HepG2 (cell line): ENCODE measurements around the gene WNK2.

ENCODE experiments used
- ATF2 ChIP-seq: sonication (generic); formaldehyde crosslinking; IDR thresholded peaks from 2 replicates; pipeline ENCODE4 v1.4.0; 2020; ENCODE audit warnings: missing genetic modification reagents
- GTF2F1 ChIP-seq: fragments of 150-350 bp; IDR thresholded peaks from 2 replicates; pipeline ENCODE4 v1.6.1; 2014; ENCODE audit warnings: low read length
- HMG20A ChIP-seq: IDR thresholded peaks from 2 replicates; pipeline ENCODE4 v1.6.1; 2016; ENCODE audit warnings: borderline replicate concordance
- JUND ChIP-seq: sonication (generic); formaldehyde crosslinking; IDR thresholded peaks from 2 replicates; pipeline ENCODE4 v1.8.0; 2022; ENCODE audit warnings: mild to moderate bottlenecking, missing genetic modification reagents
- NONO ChIP-seq, 2 experiments: fragments of 450-650 bp in 1 of 2; sonication (generic) in 1 of 2; formaldehyde crosslinking in 1 of 2; IDR thresholded peaks in 1 of 2; conservative IDR thresholded peaks in 1 of 2; 2 replicates each; pipeline versions ENCODE4 v1.6.1 to v1.8.0; 2017 to 2022; ENCODE audit warnings: mild to moderate bottlenecking in 1 of 2, missing genetic modification reagents in 1 of 2, moderate library complexity in 1 of 2
- PITX1 ChIP-seq: sonication (generic); formaldehyde crosslinking; IDR thresholded peaks from 2 replicates; pipeline ENCODE4 v1.5.1; 2020; ENCODE audit warnings: mild to moderate bottlenecking, missing genetic modification reagents
- POLR2A ChIP-seq, 2 experiments: IDR thresholded peaks; 2 replicates each; pipeline ENCODE4 v1.6.1; 2011; ENCODE audit warnings: low read depth in 2 of 2, low read length in 2 of 2, mild to moderate bottlenecking in 1 of 2, moderate library complexity in 1 of 2; ENCODE audit not compliant: insufficient read depth in 1 of 2
- POLR2AphosphoS5 ChIP-seq: IDR thresholded peaks from 2 replicates; pipeline ENCODE4 v1.6.1; 2012; ENCODE audit warnings: low read depth, low read length
- STAT5B ChIP-seq: sonication (generic); formaldehyde crosslinking; IDR thresholded peaks from 2 replicates; pipeline ENCODE4 v1.4.0; 2020; ENCODE audit warnings: missing genetic modification reagents
- ZBTB7B ChIP-seq: sonication (generic); formaldehyde crosslinking; IDR thresholded peaks from 2 replicates; pipeline ENCODE4 v1.4.0; 2020; ENCODE audit warnings: missing genetic modification reagents
- TF ChIP-seq, protein P1 (sequence below): sonication (generic); formaldehyde crosslinking; conservative IDR thresholded peaks from 2 replicates; pipeline ENCODE4 v1.5.0; 2020; ENCODE audit warnings: missing genetic modification reagents
- TF ChIP-seq, protein P2 (sequence below): sonication (generic); formaldehyde crosslinking; IDR thresholded peaks from 2 replicates; pipeline ENCODE4 v1.5.0; 2020; ENCODE audit warnings: mild to moderate bottlenecking, missing genetic modification reagents, moderate library complexity
- TF ChIP-seq, protein P3 (sequence below): sonication (generic); formaldehyde crosslinking; IDR thresholded peaks from 2 replicates; pipeline ENCODE4 v1.8.0; 2022; ENCODE audit warnings: missing genetic modification reagents, low read depth, mild to moderate bottlenecking, borderline replicate concordance

- no peak for TF ChIP-seq NONO (IDR thresholded peaks at IDR 0.05)
- no peak for TF ChIP-seq NONO (CRISPR knock-in tag; conservative IDR thresholded peaks at IDR 0.05)
- no peak for TF ChIP-seq ATF2 (CRISPR knock-in tag)
- TF ChIP-seq, protein P1, sequence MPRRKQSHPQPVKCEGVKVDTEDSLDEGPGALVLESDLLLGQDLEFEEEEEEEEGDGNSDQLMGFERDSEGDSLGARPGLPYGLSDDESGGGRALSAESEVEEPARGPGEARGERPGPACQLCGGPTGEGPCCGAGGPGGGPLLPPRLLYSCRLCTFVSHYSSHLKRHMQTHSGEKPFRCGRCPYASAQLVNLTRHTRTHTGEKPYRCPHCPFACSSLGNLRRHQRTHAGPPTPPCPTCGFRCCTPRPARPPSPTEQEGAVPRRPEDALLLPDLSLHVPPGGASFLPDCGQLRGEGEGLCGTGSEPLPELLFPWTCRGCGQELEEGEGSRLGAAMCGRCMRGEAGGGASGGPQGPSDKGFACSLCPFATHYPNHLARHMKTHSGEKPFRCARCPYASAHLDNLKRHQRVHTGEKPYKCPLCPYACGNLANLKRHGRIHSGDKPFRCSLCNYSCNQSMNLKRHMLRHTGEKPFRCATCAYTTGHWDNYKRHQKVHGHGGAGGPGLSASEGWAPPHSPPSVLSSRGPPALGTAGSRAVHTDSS (CRISPR knock-in tag): no peak
- TF ChIP-seq GTF2F1: no peak
- no peak for TF ChIP-seq JUND (CRISPR knock-in tag)
- TF ChIP-seq STAT5B (CRISPR knock-in tag): no peak
- TF ChIP-seq POLR2A (IDR thresholded peaks at IDR 0.05; ENCODE audit: insufficient read depth in 1 of 2, low read depth in 2 of 2, low read length in 2 of 2): no peak
- no peak for TF ChIP-seq POLR2AphosphoS5
- TF ChIP-seq PITX1 (CRISPR knock-in tag): no peak
- TF ChIP-seq, protein P2, sequence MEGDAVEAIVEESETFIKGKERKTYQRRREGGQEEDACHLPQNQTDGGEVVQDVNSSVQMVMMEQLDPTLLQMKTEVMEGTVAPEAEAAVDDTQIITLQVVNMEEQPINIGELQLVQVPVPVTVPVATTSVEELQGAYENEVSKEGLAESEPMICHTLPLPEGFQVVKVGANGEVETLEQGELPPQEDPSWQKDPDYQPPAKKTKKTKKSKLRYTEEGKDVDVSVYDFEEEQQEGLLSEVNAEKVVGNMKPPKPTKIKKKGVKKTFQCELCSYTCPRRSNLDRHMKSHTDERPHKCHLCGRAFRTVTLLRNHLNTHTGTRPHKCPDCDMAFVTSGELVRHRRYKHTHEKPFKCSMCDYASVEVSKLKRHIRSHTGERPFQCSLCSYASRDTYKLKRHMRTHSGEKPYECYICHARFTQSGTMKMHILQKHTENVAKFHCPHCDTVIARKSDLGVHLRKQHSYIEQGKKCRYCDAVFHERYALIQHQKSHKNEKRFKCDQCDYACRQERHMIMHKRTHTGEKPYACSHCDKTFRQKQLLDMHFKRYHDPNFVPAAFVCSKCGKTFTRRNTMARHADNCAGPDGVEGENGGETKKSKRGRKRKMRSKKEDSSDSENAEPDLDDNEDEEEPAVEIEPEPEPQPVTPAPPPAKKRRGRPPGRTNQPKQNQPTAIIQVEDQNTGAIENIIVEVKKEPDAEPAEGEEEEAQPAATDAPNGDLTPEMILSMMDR (CRISPR knock-in tag): no peak
- TF ChIP-seq, protein P3, sequence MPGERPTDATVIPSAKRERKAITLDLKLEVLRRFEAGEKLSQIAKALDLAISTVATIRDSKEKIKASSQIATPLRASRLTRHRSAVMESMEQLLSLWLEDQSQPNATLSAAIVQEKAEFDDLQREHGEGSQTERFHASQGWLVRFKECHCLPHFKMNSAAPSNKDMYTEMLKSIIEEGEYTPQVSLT (CRISPR knock-in tag): no peak
- no peak for TF ChIP-seq HMG20A
- no peak for TF ChIP-seq ZBTB7B
Observed at GRCh38 chr9:93171261-93171990, 12.5 kb upstream of the WNK2 start.
